GM18508 (cell line): ENCODE measurements around the gene CNTN2.

ENCODE experiments used
- ATAC-seq: cut with Tn5 transposase; IDR thresholded peaks from one replicate; pipeline ENCODE4 v1.9.1; 2021; ENCODE audit warnings: moderate number of reproducible peaks; ENCODE audit not compliant: insufficient read depth, unreplicated experiment

CNTN2 gene

DNA sequence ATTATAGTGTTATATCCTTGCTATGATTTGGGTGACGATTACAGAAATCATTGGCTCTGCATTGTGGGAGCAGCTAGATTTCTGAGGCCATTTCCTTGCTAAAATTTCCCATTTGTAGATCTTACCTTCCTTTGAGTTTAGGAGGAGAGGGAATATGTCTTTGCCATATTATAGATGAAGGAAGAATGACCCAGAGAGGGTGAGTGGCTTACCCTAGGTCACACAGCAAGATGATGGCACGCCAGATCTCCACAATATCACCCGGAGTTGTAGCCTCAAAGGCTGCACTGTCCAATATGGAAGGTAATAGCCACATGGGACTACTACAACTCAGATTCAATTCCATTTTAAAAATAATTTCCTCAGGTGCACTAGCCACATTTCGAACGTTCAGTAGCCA is 10.3 kb downstream of the CNTN2 start:
- ATAC-seq: no peak

DNA sequence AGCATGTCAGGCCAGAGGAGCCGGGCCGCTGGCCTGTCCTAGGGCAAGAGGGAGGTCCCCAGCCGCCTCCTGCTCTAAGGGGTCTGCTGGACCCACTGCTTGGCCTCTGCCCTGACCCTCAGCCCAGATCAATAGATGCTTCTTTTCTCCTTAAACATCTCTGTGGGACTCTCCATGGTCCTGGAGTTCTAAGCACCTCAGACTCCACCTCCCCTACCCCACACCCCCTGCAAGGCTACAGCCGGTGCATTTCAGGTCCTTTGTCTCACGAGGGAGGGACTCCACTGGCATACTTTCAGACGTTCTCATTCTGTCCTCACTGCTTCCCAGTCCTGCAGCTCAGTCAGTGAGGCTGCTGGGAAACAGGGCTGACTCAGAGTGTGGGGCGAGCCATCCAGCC is 11.0 kb downstream of the CNTN2 start:
- ATAC-seq: no peak

DNA sequence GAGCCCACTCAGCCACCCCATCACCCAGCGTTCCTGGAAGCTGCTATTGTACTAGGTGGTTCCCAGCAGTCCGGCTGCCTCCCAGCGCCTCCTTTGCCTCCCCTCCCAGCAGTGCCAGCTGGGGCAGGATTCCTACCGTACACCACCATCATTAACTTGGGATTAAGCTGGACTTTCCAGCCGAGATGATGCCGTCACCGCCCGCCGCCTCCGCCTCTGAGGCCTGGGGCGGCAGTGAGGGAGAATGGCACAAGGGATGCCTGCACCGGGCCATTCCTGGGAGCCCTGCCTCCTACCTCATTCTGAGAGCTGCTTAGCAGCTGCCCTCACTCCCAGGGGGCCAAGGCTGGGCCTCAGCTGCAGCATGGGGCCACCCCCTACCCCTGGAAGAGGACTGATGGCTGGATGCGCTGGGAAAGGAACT is 13.2 kb downstream of the CNTN2 start:
- no peak for ATAC-seq

DNA sequence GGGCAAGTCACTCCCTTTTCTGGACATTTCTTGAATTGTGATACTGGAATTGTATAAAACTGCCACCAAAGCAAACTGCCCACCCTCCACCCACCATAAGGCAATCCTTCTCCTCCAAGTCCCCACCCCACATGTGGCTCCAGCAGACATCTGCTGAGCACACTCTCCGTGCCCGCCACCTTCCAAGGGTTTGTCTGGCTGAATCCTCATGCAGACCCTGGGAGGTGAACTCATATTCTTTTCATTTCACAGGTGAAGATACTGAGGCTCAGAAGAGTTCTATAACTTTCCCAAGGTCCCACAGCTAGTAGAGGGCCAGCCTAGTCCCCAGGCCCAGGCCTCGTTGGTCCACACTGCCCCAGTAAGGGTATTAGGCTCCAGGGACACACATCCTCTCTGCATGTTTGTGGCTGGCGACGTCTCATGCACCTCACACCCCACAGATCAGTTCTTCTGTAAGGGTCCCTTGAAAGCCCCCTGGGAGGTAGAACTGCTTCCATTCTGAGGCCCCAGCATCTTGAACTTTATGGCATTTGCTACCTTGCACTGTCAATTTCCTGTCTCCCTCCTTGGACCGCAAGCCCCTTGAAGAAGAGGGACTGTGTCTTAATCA is 14.1 kb downstream of the CNTN2 start:
- no peak for ATAC-seq

DNA sequence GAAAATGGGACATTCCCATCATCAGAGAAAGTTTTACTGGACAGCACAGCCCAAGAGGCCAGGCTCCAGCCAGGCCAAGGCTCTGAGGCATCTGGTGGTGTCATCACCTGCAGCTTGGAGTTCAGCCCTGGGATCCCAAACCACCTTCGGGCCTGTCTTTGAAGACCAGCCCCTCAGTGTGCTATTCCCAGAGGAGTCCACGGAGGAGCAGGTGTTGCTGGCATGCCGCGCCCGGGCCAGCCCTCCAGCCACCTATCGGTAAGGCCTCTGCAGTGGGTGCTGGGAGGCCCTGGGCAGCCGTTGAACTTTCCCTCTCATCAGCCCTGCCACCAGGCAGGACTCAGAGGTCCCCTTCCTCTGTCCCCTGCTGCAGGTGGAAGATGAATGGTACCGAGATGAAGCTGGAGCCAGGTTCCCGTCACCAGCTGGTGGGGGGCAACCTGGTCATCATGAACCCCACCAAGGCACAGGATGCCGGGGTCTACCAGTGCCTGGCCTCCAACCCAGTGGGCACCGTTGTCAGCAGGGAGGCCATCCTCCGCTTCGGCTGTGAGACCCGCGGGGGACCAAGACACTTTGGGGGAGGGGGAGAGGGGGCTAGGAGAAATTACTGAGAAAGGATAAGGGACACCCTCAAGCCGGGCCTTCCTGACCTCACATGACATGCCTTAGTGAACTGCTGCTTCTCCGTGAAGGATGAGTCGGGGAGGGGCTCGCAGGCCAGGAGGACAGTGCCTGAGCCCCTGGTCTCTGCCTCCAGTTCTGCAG is 15.0 kb downstream of the CNTN2 start:
- ATAC-seq: no peak

DNA sequence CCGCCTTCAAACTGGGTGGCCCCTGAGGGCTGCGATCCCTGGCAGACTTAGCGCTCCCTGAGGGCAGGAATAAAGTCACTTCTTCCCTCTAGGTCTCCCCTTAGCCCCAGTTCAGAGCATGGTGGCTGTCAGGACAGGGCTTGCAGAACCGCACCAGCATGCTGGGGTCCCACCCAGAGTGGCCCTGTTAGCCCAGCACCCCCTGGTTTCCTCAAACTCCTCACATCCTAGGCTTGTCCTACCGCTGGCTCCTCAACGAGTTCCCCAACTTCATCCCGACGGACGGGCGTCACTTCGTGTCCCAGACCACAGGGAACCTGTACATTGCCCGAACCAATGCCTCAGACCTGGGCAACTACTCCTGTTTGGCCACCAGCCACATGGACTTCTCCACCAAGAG is 15.8 kb downstream of the CNTN2 start:
- no peak for ATAC-seq

DNA sequence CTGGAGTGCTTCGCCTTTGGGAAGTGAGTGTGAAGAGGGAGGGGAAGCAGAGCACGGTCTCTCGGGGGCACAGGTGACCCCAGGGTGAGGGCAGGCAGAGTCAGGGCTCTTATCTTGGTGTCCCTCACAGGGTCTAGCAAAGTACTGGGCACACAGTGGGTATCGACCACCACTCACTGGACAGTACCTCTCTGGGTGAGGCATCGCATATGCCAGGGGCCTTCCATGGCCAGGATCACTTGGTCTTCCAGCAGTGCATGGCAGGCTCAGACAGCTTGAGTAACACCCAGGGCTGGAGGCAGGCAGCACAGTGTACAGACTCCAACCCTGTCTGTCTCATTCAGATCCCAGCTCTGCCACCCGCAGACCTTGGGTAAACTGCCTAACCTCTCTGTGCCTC is 16.6 kb downstream of the CNTN2 start:
- no peak for ATAC-seq

DNA sequence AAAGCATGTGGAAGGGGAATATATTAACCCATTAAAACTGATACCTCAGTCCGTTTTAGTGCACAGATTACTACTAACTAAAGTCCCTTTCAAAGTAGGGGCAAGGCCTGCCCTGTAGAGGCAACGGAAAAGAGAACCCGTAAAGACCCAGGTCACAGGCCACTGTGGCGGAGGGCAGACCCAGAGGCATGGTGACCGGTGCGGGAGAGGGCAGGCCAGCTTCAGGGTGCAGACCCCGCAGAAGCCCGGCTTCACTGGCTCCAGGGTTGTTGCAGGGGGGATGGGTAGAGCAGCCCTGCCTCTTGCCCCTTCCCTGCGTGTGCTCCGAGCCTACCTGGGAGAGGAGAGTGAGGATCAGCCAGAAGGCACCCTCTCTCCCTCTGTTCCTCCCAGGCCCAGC is 17.7 kb downstream of the CNTN2 start:
- no peak for ATAC-seq

DNA sequence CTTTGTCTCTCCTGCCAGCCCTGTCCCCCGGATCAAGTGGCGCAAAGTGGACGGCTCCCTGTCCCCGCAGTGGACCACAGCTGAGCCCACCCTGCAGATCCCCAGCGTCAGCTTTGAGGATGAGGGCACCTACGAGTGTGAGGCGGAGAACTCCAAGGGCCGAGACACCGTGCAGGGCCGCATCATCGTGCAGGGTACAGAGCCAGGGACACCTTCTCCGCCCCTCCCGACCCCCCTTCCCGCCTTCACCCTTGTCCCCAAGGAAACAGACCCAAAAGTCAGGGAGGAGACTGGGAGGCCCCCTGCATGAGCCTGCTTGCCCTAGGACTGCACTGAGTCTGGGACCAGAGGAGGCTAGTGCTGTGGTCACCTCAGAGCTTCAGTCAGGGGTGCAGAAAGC is 18.2 kb downstream of the CNTN2 start:
- no peak for ATAC-seq

DNA sequence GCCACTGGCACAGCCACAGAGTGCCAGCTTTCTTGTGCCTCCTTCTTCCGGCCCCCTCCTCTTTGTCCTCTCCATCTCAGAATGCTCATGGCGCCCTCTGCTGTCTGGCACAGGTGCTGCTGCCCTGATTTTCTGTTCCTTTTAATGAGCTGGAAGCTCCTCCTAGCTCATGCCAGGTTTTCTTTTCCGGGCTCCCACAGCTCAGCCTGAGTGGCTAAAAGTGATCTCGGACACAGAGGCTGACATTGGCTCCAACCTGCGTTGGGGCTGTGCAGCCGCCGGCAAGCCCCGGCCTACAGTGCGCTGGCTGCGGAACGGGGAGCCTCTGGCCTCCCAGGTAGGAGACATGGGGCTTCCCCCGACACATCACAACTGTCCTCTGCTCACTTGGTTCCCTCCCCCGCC is 18.7 kb downstream of the CNTN2 start:
- no peak for ATAC-seq

DNA sequence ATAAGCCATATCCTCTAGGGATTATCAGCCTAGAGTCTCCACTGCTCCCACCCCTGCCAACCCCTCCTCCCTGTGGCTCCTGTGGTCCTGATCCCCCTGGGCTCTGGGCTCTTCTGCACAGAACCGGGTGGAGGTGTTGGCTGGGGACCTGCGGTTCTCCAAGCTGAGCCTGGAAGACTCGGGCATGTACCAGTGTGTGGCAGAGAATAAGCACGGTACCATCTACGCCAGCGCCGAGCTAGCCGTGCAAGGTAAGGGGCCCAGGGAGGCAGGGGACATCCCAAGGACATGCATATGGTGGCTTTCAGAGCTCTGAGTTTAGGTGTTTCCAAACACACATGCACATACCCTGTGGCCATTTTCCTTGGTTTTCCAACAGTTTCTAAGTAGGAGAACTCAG is 19.3 kb downstream of the CNTN2 start:
- no peak for ATAC-seq

DNA sequence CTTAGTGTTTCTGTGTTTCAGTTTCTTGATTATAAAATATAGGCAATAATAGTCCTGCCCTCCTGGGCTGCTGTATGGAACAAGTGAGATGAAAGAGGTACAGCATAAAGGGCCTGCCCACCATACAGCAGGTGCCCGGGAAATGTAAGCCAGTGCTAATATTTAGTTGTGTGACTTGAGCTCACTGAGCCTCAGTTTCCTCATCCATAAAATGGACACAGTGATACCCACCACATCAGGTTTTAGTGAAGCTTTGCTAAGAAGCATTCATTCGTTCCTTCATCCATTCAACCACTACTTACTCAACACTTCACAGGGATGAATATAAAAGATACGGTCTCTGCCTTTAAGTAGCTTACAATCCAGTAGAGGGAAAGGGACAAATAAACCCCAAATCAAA is 19.9 kb downstream of the CNTN2 start:
- no peak for ATAC-seq

DNA sequence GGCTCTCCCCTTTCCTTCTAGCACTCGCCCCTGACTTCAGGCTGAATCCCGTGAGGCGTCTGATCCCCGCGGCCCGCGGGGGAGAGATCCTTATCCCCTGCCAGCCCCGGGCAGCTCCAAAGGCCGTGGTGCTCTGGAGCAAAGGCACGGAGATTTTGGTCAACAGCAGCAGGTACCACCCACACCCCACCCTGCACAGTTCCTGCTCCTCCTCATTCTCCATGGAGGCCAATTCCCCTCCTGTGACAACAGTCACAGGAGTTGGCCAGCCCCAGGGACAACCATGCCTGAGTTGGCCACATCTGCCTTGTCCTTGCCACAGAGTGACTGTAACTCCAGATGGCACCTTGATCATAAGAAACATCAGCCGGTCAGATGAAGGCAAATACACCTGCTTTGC is 21.3 kb downstream of the CNTN2 start:
- ATAC-seq: no peak

DNA sequence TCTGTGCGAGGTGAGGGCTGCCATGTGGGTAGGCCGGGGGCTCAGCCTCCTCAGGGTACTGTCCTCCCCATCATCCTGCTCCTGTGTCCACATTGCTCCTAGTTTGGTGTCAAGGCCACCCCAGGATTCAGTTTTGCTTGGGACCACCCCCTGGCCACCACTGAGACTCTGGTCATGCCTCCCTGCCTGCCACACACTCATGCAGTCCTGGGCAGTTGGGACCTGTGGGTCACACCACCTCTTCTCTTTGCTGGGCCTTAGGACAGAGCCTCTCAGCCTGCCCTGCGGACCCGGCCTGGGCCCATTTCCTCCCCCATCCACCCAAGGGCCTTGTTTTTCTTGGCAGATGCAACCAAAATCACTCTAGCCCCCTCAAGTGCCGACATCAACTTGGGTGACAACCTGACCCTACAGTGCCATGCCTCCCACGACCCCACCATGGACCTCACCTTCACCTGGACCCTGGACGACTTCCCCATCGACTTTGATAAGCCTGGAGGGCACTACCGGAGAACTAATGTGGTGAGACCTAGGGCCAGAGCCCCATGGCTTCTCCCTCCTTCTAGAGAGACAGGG is 21.8 kb downstream of the CNTN2 start:
- ATAC-seq: no peak

DNA sequence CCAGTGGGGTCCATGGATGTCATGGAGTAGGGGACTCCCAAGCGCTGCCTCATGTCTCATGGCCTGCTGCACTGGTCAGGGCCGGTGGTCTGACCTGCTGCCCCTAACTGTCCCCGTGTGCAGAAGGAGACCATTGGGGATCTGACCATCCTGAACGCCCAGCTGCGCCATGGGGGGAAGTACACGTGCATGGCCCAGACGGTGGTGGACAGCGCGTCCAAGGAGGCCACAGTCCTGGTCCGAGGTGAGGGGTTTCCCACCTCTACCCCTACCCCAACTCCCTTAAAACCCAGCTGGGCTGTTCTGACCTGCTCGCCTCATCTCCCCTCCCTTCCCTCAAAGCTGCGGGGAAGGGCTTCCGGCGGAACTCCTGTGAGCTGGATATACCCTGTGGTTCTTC is 22.7 kb downstream of the CNTN2 start:
- ATAC-seq: no peak

DNA sequence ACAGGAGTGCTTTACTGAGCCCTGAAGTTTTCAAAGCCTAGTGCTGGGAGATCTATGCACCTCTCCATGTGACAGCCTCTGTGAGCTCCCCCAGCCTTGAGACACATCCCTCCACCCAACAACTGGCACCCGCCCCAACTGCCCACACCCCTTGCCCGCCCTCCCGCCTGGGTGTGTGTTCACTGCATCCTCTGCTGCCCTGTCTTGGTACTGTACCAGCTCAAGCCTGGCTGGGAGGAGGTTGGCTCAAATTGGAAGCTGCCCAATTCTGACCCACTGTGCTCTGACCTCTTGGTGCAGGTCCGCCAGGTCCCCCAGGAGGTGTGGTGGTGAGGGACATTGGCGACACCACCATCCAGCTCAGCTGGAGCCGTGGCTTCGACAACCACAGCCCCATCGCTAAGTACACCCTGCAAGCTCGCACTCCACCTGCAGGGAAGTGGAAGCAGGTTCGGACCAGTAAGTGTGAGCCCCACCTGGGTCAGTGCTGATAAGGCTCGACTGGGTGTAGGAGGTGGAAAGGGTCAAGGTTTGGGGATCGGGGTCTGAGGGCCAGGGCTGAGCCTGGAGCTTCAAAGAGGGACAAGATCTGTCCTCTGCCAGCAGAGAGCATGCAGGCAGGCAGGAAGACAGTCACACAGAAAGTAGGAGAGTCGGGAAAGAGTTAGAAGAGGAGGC is 23.3 kb downstream of the CNTN2 start:
- ATAC-seq: no peak

DNA sequence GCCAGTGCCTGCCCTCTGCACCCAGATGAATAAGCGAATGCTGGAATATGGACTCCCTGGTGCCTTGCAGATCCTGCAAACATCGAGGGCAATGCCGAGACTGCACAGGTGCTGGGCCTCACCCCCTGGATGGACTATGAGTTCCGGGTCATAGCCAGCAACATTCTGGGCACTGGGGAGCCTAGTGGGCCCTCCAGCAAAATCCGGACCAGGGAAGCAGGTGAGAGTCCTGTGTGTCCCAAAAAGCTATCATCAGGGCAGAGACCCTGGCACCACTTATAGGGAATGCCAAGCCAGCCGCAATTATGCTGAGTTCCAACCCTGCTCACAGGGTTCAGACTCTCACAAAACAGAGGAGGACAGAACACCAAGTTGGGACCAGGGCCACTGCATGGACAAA is 24.0 kb downstream of the CNTN2 start:
- ATAC-seq: no peak

DNA sequence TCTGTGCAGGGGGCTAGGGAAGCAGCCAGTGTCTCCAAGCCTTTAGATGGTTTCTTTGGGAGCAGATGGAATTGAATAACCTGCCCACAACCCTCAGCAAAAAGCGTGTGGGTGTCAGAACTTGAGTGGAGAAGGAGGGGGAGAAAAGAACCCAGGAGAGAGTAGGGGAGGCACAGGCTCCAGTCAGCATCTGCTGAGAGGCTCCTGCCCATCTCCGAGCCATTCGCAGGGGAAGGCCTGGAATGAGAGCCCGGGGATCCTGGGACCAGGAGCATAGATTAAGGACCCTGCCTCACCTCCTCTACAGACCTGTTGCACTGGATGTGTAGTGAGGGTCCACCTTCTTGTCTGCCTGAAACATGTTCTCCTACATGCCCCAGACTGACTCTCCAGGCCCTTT is 25.0 kb downstream of the CNTN2 start:
- no peak for ATAC-seq

DNA sequence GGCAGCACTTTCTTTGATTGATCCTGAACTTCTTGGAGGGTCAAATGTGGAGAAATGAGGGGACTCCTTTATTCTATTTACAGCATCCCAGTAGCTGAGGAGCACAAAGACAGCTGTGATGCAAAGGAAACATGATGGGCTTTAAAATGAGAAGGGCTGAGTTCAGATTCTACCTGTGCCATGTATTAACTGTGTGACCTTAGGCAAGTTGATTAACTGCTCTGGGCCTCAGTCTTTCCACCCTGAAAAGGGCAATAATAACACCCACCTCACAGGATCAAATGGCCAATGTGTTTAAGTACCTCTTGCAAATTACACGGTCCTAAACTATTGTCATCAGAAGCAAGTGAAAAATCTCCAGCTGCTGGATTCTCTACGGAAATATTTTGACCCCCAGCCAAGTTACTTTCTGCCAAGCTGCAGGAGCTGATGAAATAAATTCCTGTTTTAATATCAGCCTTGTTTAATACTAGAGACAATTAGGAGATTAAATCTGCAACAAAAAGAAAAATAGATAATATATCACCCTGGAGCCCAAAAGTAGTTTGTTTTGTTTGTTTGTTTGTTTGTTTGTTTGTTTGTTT is 25.5 kb downstream of the CNTN2 start:
- ATAC-seq: no peak

DNA sequence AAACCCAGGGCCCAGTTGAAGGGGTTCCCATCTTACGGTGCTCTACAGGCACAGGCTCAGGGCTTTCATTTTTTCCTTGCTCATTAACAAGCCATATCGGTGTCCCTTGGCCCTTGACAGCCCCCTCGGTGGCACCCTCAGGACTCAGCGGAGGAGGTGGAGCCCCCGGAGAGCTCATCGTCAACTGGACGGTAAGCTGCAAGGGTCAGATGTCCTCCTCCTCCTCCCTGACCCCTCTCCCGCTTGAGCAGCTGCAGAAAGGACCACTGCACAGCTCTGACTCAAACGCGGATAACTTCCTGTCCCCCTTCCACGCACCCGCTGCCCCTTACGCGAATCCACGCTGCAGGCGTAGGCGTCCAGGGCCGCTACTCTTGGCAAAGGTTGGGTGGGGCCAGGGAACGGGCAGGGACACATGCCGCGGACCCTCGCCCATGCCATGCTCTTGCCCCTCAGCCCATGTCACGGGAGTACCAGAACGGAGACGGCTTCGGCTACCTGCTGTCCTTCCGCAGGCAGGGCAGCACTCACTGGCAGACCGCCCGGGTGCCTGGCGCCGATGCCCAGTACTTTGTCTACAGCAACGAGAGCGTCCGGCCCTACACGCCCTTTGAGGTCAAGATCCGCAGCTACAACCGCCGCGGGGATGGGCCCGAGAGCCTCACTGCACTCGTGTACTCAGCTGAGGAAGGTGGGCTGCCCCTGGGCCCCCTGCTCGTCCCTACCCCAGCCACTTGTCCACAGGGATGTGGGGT is 26.5 kb downstream of the CNTN2 start:
- ATAC-seq: no peak
